ENCODE measurements around the gene OR5AP2. TPM values are rescaled to one million over a fixed set of nuclear protein-coding genes. Genes with fewer than 3 reads are reported as not detected.

OR5AP2 gene
- polyA plus RNA-seq, 1 donor (not counting 4 experiments of a cell fraction or from before 2014, with no cell fraction given) = not detected

DNA sequence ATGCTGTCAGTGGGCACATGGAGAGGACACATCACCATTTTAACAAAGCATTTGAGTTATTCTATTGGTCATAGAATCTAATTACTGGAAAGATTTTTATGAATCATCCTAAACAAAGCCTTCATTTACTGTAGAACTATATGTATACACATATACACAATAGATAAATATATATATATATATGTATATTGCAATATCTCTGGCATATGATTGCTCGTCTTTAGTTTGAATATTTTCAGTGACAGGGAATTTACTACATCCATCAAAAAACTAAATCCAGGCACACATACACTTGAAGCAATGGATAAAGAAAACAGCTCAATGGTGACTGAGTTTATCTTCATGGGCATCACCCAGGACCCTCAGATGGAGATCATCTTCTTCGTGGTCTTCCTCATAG is 21.1 kb upstream of the OR5AP2 start, which contains the start of gene OR5AR1:
Gene OR5AR1 (plus strand): TSS at position 301 of the 400 bp plus-strand sequence. CDS start 0 bp downstream, at position 301.
- no peaks in the 10 kb centered on the region for H3K9me1 ChIP-seq (ENCODE audit: control insufficient read depth, extremely low read depth, insufficient read depth, low read length)
- FAIRE-seq (no peak), DNase-seq (ENCODE audit: low read depth, low spot score) (no peak)
- no peaks in the 10 kb centered on the region for H3K9me3 ChIP-seq (ENCODE audit: control insufficient read depth, low read depth, low read length)
- no peak within 1 kb of the TSS for H2AFZ ChIP-seq (ENCODE audit: control insufficient read depth, low read length)
- no peaks in the 10 kb centered on the region for H4K20me1 ChIP-seq (ENCODE audit: control insufficient read depth, extremely low read depth, insufficient read depth, low read length)
- H3K27me3 ChIP-seq (ENCODE audit: control insufficient read depth, extremely low read depth, insufficient read depth, low read length) = no peaks in the 10 kb centered on the region
- no peak within 1 kb of the TSS for H3K4me3 ChIP-seq (ENCODE audit: control insufficient read depth in 2 of 3, extremely low read depth in 1 of 3, insufficient read depth in 2 of 3, low read depth in 1 of 3, low read length in 3 of 3)
- no peaks in the 10 kb centered on the region for H3K79me2 ChIP-seq (ENCODE audit: control insufficient read depth, insufficient read depth, low read length)
- no peak within 1 kb of the TSS for H3K27ac ChIP-seq (ENCODE audit: control insufficient read depth, insufficient read depth, low read length)
- H3K4me2 ChIP-seq (ENCODE audit: control insufficient read depth, extremely low read depth, insufficient read depth, low read depth, low read length) = no peak within 1 kb of the TSS
- H3K36me3 ChIP-seq (ENCODE audit: control insufficient read depth in 2 of 2, extremely low read depth in 1 of 2, insufficient read depth in 2 of 2, low read length in 2 of 2) = no peaks in the 10 kb centered on the region
- TF ChIP-seq, protein P1, sequence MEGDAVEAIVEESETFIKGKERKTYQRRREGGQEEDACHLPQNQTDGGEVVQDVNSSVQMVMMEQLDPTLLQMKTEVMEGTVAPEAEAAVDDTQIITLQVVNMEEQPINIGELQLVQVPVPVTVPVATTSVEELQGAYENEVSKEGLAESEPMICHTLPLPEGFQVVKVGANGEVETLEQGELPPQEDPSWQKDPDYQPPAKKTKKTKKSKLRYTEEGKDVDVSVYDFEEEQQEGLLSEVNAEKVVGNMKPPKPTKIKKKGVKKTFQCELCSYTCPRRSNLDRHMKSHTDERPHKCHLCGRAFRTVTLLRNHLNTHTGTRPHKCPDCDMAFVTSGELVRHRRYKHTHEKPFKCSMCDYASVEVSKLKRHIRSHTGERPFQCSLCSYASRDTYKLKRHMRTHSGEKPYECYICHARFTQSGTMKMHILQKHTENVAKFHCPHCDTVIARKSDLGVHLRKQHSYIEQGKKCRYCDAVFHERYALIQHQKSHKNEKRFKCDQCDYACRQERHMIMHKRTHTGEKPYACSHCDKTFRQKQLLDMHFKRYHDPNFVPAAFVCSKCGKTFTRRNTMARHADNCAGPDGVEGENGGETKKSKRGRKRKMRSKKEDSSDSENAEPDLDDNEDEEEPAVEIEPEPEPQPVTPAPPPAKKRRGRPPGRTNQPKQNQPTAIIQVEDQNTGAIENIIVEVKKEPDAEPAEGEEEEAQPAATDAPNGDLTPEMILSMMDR (optimal IDR thresholded peaks at IDR 0.05 in 1 of 3, IDR thresholded peaks at IDR 0.05 in 1 of 3, conservative IDR thresholded peaks at IDR 0.05 in 1 of 3; ENCODE audit: extremely low read depth in 1 of 3, insufficient read depth in 2 of 3, low read length in 3 of 3) = no peak
- TF ChIP-seq EZH2 (IDR thresholded peaks at IDR 0.05; ENCODE audit: low read length) = no peak
- H3K4me1 ChIP-seq (ENCODE audit: control insufficient read depth, extremely low read depth, insufficient read depth, low read length) = no peaks in the 10 kb centered on the region
- dilution Hi-C loops (cut with MboI; ENCODE audit: extremely low pct_ligation_motif_present, low sequenced_read_pairs) = no loop called here
- H3K9ac ChIP-seq (ENCODE audit: control insufficient read depth, extremely low read depth, insufficient read depth, low read length) = no peak within 1 kb of the TSS

DNA sequence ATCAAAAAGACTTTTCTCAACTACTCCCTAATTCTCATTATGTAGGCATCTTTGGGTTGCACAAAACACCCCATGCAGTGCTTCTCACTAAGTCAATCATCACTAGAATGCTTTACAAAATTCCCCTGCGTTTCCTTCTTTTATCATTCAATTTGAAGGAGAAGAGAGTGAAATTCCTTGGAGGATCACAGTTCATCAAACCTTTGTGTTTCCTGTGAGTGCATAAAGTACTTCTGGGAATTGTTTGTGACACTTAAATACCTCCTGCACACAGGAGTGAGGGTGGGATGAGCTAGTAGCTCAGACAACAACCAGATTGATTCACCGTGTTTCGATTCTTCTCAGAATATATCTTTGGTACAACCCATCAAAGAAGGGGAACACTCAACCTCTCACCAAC is 17.5 kb upstream of the OR5AP2 start:
- Histone ChIP-seq H3K27me3 (ENCODE audit: control insufficient read depth, extremely low read depth, insufficient read depth, low read length) (no peaks in the 10 kb centered on the region), H4K20me1 (ENCODE audit: control insufficient read depth, extremely low read depth, insufficient read depth, low read length) (no peaks in the 10 kb centered on the region), H3K9ac (ENCODE audit: control insufficient read depth, extremely low read depth, insufficient read depth, low read length) (no peak overlapping the region), H3K79me2 (ENCODE audit: control insufficient read depth, insufficient read depth, low read length) (no peaks in the 10 kb centered on the region), H3K36me3 (ENCODE audit: control insufficient read depth in 2 of 2, extremely low read depth in 1 of 2, insufficient read depth in 2 of 2, low read length in 2 of 2) (no peaks in the 10 kb centered on the region), H2AFZ (ENCODE audit: control insufficient read depth, low read length) (no peak overlapping the region), H3K9me1 (ENCODE audit: control insufficient read depth, extremely low read depth, insufficient read depth, low read length) (no peaks in the 10 kb centered on the region), H3K4me1 (ENCODE audit: control insufficient read depth, extremely low read depth, insufficient read depth, low read length) (no peaks in the 10 kb centered on the region), H3K4me3 (ENCODE audit: control insufficient read depth in 2 of 3, extremely low read depth in 1 of 3, insufficient read depth in 2 of 3, low read depth in 1 of 3, low read length in 3 of 3) (no peak overlapping the region), H3K27ac (ENCODE audit: control insufficient read depth, insufficient read depth, low read length) (no peak overlapping the region), H3K9me3 (ENCODE audit: control insufficient read depth, low read depth, low read length) (no peaks in the 10 kb centered on the region), H3K4me2 (ENCODE audit: control insufficient read depth, extremely low read depth, insufficient read depth, low read depth, low read length) (no peak overlapping the region)
- FAIRE-seq = no peak
- no peak for DNase-seq (ENCODE audit: low read depth, low spot score)
- TF ChIP-seq, protein P1 (optimal IDR thresholded peaks at IDR 0.05 in 1 of 3, IDR thresholded peaks at IDR 0.05 in 1 of 3, conservative IDR thresholded peaks at IDR 0.05 in 1 of 3; ENCODE audit: extremely low read depth in 1 of 3, insufficient read depth in 2 of 3, low read length in 3 of 3) = no peak
- TF ChIP-seq EZH2 (IDR thresholded peaks at IDR 0.05; ENCODE audit: low read length) = no peak
- dilution Hi-C loops (cut with MboI; ENCODE audit: extremely low pct_ligation_motif_present, low sequenced_read_pairs) = no loop called here
